Progenitor cell of endocrine pancreas (in vitro differentiated cells): ENCODE results near the gene STAM2. TPM values are rescaled to one million over a fixed set of nuclear protein-coding genes. Genes with fewer than 3 reads are reported as not detected.
"Not testable (repeated sequence)": the region's sequence is repeated elsewhere in the genome, so short reads cannot be mapped to it uniquely, and the experiment has no call there.

ENCODE experiments used
- DNase-seq: peaks from one replicate; pipeline ENCODE4 v3.0.0; 2021; ENCODE audit warnings: low spot score; ENCODE audit not compliant: unreplicated experiment
- H3K27ac Mint-ChIP-seq: 2 replicates; pipeline ENCODE4 v1.8.0; 2021; ENCODE audit warnings: mild to moderate bottlenecking, moderate library complexity, mixed read lengths
- H3K27me3 Mint-ChIP-seq: 2 replicates; pipeline ENCODE4 v1.8.0; 2021; ENCODE audit warnings: mixed read lengths
- H3K36me3 Mint-ChIP-seq: 2 replicates; pipeline ENCODE4 v1.8.0; 2022; ENCODE audit warnings: mixed read lengths; ENCODE audit not compliant: insufficient read depth
- H3K4me1 Mint-ChIP-seq: 2 replicates; pipeline ENCODE4 v1.8.0; 2021; ENCODE audit warnings: low read depth, mixed read lengths
- H3K4me3 Mint-ChIP-seq: 2 replicates; pipeline ENCODE4 v1.8.0; 2021; ENCODE audit warnings: low read depth, mild to moderate bottlenecking, moderate library complexity, mixed read lengths
- H3K9me3 Mint-ChIP-seq: 2 replicates; pipeline ENCODE4 v1.8.0; 2021; ENCODE audit warnings: low read depth, mixed read lengths
- total RNA-seq: library from RNA; stranded (reverse); gene quantifications from 2 replicates; pipeline ENCODE4 v1.2.1, GENCODE V29; 2021
- TF ChIP-seq, protein P1 (sequence below): fragments of 200-600 bp; sonication (generic); IDR thresholded peaks from one replicate; pipeline ENCODE4 v1.5.0; 2021; ENCODE audit warnings: antibody characterized with exemption, mild to moderate bottlenecking; ENCODE audit not compliant: unreplicated experiment

The STAM2 gene
- total RNA-seq, 1 donor from 2014 or later = 32.8 TPM

DNA sequence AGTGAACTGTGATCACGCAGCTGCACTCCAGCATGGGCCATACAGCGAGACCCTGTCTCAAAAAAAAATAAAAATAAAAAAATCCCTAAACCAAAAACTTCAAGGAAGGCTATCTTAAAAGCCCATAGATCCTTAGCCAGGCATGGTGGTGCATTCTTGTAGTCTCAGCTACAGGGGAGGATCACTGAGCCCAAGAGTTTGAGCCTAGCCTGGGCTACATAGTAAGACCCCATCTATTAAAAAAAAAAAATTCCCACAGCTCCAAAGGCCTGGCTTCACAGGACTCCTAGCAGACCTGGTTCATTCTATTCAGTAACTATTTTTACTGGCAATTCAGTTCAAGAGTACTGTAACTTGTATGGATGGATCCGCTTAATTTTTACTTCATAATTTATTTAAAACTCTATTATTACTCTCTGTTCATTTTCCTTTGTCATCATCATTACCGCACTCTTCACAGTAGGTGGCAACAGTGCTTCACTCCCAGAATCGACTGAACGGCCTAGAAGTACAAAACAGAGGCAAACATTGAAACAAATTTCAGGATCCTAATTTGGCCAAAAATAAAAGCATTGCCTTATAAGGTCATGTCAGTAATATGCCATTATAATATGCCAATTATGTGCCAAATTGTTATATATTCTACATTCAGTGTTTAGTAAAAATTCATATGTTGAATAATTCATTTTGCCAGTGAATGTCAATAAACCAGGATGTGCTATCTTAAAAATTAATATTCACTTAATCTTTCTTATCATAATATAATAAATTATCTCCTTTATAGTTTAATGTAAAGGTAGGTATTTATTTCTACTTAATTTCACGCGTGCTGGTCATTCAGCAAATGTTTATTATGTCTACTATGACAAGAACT, 14.3 kb upstream of the STAM2 start:
- H3K36me3 Mint-ChIP-seq = peaks cover 1% of the 10 kb centered on the region
- no peak overlapping the region for H3K4me3 Mint-ChIP-seq
- peaks cover 3% of the 10 kb centered on the region for H3K4me1 Mint-ChIP-seq
- H3K27ac Mint-ChIP-seq = no peak overlapping the region
- TF ChIP-seq, protein P1, sequence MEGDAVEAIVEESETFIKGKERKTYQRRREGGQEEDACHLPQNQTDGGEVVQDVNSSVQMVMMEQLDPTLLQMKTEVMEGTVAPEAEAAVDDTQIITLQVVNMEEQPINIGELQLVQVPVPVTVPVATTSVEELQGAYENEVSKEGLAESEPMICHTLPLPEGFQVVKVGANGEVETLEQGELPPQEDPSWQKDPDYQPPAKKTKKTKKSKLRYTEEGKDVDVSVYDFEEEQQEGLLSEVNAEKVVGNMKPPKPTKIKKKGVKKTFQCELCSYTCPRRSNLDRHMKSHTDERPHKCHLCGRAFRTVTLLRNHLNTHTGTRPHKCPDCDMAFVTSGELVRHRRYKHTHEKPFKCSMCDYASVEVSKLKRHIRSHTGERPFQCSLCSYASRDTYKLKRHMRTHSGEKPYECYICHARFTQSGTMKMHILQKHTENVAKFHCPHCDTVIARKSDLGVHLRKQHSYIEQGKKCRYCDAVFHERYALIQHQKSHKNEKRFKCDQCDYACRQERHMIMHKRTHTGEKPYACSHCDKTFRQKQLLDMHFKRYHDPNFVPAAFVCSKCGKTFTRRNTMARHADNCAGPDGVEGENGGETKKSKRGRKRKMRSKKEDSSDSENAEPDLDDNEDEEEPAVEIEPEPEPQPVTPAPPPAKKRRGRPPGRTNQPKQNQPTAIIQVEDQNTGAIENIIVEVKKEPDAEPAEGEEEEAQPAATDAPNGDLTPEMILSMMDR = peak; percentile 81
- no peaks in the 10 kb centered on the region for H3K27me3 Mint-ChIP-seq
- no peak for DNase-seq
- peaks cover 3% of the 10 kb centered on the region for H3K9me3 Mint-ChIP-seq

DNA sequence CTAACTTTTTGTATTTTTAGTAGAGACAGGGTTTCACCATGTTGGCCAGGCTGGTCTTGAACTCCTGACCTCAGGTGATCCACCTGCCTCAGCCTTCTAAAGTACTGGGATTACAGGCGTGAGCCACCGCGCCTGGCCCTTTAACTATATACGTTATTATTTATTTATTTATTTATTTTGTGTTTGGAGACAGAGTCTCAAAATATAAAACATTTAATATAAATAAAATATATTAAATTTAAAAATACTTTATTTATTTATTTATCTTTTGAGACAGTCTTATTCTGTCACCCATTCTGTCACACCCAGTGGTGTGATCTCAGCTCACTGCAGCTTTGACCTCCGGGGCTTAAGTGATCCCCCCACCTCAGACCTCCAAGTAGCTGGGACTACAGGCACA, 11.2 kb upstream of the STAM2 start:
- peaks cover 13% of the 10 kb centered on the region for H3K9me3 Mint-ChIP-seq
- not testable (repeated sequence) for H3K27me3 Mint-ChIP-seq, H3K4me3 Mint-ChIP-seq, DNase-seq, H3K27ac Mint-ChIP-seq, H3K36me3 Mint-ChIP-seq, H3K4me1 Mint-ChIP-seq

DNA sequence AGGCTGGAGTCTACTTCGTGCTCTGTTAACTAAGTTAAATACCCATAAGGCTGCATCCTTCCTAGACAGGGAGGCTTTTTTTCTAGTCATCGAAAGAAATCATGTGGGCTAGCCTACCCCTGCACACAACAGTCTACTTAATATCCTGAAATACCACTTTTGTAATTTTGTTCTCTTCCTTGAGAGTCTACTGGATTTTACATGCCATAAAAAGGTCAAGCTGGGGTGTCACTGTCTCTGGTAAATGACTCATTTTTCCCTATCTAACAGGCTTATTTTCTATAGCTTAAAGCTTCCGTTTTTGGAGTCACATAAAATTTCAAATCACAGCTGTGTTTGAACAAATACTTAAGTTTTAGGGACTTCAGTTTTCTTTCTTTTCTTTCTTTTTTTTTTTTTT, 10.7 kb upstream of the STAM2 start:
- no peak overlapping the region for H3K27ac Mint-ChIP-seq
- H3K36me3 Mint-ChIP-seq = peaks cover 1% of the 10 kb centered on the region
- H3K4me3 Mint-ChIP-seq = no peak overlapping the region
- peaks cover 4% of the 10 kb centered on the region for H3K4me1 Mint-ChIP-seq
- H3K27me3 Mint-ChIP-seq = no peaks in the 10 kb centered on the region
- no peak for DNase-seq
- peaks cover 13% of the 10 kb centered on the region for H3K9me3 Mint-ChIP-seq
- TF ChIP-seq, protein P1 = no peak

DNA sequence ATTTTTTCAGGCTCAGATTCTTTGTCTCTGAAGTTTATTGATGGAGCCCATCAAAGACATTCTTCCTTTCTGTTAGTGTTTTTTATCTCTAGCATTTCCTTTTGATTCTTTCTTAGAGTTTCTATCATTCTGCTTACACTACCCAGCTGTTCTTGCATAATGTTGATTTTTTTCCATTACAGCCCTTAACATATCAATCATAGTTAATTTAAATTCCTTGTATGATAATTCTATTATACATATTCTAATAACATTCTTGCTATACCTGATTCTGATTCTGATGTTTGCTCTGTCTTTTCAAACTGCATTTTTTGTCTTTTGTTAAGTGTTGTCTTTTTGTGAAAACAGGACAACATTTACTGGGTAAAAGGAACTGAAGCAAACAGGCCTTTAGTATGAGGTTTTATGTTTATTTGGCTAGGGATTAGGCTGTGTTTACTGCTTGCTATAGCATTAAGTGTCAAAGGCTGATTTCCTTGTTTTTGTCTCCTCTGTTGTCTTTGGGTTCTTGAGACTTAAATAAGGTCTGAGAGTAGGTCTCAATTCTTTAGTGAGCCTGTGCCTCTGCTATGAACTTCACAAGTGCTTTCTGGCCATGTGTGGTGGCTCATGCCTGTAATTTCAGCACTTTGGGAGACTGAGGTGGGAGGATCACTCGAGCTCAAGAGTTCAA, 8.0 kb upstream of the STAM2 start:
- H3K27me3 Mint-ChIP-seq = no peaks in the 10 kb centered on the region
- TF ChIP-seq, protein P1 = no peak
- H3K4me3 Mint-ChIP-seq = no peak overlapping the region
- peaks cover 4% of the 10 kb centered on the region for H3K4me1 Mint-ChIP-seq
- peaks cover 1% of the 10 kb centered on the region for H3K36me3 Mint-ChIP-seq
- DNase-seq = no peak
- H3K27ac Mint-ChIP-seq = no peak overlapping the region
- peaks cover 19% of the 10 kb centered on the region for H3K9me3 Mint-ChIP-seq

- Mint-ChIP-seq H3K9me3 (peaks cover 11% of the 10 kb centered on the region), H3K4me1 (peaks cover 14% of the 10 kb centered on the region)
- not testable (repeated sequence) for DNase-seq, H3K27me3 Mint-ChIP-seq, H3K27ac Mint-ChIP-seq, H3K36me3 Mint-ChIP-seq, H3K4me3 Mint-ChIP-seq
Measured at GRCh38 chr2:152177667-152178066, 2.1 kb upstream of the STAM2 start.

DNA sequence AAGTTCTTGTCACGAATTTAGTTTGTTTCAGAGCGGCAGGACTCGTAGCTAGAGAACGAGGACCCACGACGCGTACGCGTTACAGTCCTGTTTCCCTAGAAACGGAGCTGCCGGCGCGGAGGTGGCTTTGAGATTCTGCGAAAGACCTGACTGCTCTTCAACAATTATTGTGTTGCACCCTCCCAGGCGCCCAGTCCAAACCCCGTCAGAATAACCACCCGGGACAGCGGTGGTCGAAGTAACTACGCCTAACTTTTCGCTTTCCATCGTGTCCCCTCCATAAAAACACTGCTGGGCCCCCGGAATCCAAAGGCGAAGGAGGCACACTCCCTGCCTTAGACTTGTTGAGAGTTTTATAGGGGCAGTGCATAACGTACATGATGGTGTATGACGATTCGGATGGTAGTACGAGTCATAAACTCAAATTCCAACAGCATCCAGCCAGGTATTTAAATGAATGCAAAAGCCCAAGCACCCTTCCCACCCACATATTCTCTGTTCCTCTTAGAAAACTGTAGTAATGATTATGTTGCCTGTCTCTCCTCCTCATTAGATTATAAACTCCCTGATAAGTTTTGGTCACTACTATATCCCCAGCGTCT, 651 bp upstream of the STAM2 start:
- no peak for DNase-seq
- peak overlapping the region; percentile 100 for H3K27ac Mint-ChIP-seq
- H3K4me1 Mint-ChIP-seq = peaks cover 21% of the 10 kb centered on the region
- peak overlapping the region; percentile 97 for H3K4me3 Mint-ChIP-seq
- H3K9me3 Mint-ChIP-seq = peaks cover 10% of the 10 kb centered on the region
- TF ChIP-seq, protein P1 = no peak
- H3K27me3 Mint-ChIP-seq = no peaks in the 10 kb centered on the region
- H3K36me3 Mint-ChIP-seq = peaks cover 2% of the 10 kb centered on the region
